Measurements from ENCODE around the gene MTHFD2L.

DNA sequence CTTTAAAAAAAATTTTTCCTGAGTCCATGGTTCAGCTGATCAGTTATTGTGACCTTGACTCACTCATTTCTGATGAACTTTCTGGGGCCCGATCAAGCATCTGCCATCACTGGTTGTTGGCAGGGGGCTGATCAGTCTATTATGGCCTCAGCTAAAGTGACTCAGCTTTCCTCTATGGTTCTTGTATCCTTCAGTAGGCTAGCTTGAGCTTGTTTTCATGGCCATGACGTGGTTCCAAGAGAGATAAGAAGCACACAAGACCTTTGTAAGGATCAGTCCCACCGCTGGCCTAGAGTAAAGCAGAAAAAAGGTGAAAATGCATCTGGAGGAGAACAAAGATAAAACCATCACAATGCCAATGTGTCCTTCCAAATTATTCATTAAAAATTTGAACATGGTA lies 120.6 kb downstream of the MTHFD2L start:
- TF ChIP-seq, protein P1, sequence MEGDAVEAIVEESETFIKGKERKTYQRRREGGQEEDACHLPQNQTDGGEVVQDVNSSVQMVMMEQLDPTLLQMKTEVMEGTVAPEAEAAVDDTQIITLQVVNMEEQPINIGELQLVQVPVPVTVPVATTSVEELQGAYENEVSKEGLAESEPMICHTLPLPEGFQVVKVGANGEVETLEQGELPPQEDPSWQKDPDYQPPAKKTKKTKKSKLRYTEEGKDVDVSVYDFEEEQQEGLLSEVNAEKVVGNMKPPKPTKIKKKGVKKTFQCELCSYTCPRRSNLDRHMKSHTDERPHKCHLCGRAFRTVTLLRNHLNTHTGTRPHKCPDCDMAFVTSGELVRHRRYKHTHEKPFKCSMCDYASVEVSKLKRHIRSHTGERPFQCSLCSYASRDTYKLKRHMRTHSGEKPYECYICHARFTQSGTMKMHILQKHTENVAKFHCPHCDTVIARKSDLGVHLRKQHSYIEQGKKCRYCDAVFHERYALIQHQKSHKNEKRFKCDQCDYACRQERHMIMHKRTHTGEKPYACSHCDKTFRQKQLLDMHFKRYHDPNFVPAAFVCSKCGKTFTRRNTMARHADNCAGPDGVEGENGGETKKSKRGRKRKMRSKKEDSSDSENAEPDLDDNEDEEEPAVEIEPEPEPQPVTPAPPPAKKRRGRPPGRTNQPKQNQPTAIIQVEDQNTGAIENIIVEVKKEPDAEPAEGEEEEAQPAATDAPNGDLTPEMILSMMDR (IDR thresholded peaks at IDR 0.05), result no peak
- no peak for TF ChIP-seq POLR2A (IDR thresholded peaks at IDR 0.05)
